Uterus (tissue), 4 donors: Measurements from ENCODE around the gene CACUL1. TPM values are rescaled to one million over a fixed set of nuclear protein-coding genes. Genes with fewer than 3 reads are reported as not detected.

Source experiments
- DNase-seq, 2 donors: peaks; one replicate each; pipeline ENCODE4 v3.0.0-alpha.2; 2019 to 2020
- H3K27ac ChIP-seq, 2 donors: fragments of 200-600 bp; sonication (generic); 1 replicate in 1 of 2; 2 replicates in 1 of 2; pipeline ENCODE4 v1.5.1; 2016 to 2018
- H3K27me3 ChIP-seq, 2 donors: fragments of 200-600 bp; sonication (generic); one replicate each; pipeline ENCODE4 v1.5.1; 2018 to 2019; ENCODE audit warnings: control low read depth in 1 of 2
- H3K36me3 ChIP-seq, 2 donors: fragments of 200-600 bp; sonication (generic); one replicate each; pipeline ENCODE4 v1.5.1; 2019; ENCODE audit warnings: control low read depth in 1 of 2
- H3K4me1 ChIP-seq, 2 donors: fragments of 200-600 bp; sonication (generic); one replicate each; pipeline ENCODE4 v1.5.1; 2018 to 2019; ENCODE audit warnings: control low read depth in 1 of 2
- H3K4me3 ChIP-seq, 2 donors: fragments of 200-600 bp; sonication (generic); 1 replicate in 1 of 2; 2 replicates in 1 of 2; pipeline ENCODE4 v1.5.1; 2018 to 2019; ENCODE audit warnings: mild to moderate bottlenecking in 1 of 2
- H3K9me3 ChIP-seq, 2 donors: fragments of 200-600 bp; sonication (generic); one replicate each; pipeline ENCODE4 v1.5.1; 2019; ENCODE audit warnings: control low read depth in 1 of 2
- POLR2A ChIP-seq, 2 donors: fragments of 450-650 bp; IDR thresholded peaks; one replicate each; pipeline ENCODE4 v1.6.1; 2016; ENCODE audit warnings: antibody characterized with exemption in 2 of 2, mild to moderate bottlenecking in 1 of 2, moderate library complexity in 1 of 2
- intact Hi-C: fragments of 100-400 bp; cut with DNase I; formaldehyde crosslinking; loops from one replicate; pipeline ENCODE4 v1.15.1; 2023; ENCODE audit warnings: low total_unique reads
- total RNA-seq, 4 donors: library from RNA; depleted of rRNA in 3 of 4; stranded (reverse); fragments of >200 nt in 3 of 4; gene quantifications; one replicate each; pipeline versions ENCODE4 v1.1.0 to v1.2.4, GENCODE V29; 2014 to 2023
- TF ChIP-seq, protein P1 (sequence below), 4 experiments: fragments of 200-600 bp in 2 of 4; fragments of 450-650 bp in 2 of 4; sonication (generic) in 2 of 4; IDR thresholded peaks; one replicate each; pipeline ENCODE4 v1.5.1; 2016 to 2019; ENCODE audit warnings: antibody characterized with exemption in 4 of 4, mild to moderate bottlenecking in 2 of 4, moderate library complexity in 1 of 4
- donor health status: DM: yes; HTN: yes; CAD: no.

CACUL1 gene
- total RNA-seq, 4 donors from 2014 or later, result 24.8 to 61.0 (median 29.6) TPM

DNA sequence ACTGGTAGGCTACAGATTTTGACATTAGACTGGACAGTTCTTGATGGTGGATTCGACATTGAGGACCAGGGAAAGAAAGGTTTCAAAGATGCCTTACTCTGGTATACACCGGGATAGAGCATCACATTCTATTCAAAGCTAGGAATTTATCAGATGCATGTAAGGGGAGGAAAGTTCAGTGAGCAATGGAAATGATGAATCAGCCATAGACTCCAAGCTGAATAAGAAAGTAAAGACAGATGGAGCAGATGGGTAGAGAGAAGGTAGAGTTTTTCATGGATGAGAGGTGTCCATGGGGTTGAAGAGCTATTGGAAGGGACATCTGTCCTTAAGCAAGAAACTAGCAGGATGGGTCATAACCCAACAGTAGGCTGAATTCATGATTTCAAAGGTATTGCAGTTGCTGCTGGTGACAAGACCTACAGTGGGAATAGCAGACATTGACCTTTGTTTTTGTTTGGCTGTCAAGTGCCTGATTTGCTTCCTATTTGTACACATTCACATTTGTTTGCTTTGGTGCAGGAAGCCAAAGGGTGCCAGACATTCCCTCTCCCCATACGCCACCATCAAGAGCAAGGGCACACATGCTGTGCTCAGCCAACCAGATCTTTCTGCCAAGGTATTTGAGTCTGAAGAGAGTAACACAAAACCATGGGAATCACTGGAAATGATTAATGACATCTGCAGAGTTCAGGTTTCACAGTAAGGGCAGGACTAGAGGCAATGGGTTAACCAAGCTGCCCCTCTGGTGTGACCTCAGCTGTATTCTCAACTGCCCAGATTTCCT is 8.6 kb upstream of the CACUL1 start:
- no peaks in the 10 kb centered on the region for H3K36me3 ChIP-seq
- no peaks in the 10 kb centered on the region for H3K4me1 ChIP-seq
- no peak overlapping the region for H3K4me3 ChIP-seq
- no peaks in the 10 kb centered on the region for H3K27me3 ChIP-seq
- intact Hi-C loops, result no loop called here
- no peak for DNase-seq
- no peak overlapping the region for H3K27ac ChIP-seq
- H3K9me3 ChIP-seq, result no peaks in the 10 kb centered on the region
- TF ChIP-seq POLR2A (IDR thresholded peaks at IDR 0.05), result no peak
- TF ChIP-seq, protein P1, sequence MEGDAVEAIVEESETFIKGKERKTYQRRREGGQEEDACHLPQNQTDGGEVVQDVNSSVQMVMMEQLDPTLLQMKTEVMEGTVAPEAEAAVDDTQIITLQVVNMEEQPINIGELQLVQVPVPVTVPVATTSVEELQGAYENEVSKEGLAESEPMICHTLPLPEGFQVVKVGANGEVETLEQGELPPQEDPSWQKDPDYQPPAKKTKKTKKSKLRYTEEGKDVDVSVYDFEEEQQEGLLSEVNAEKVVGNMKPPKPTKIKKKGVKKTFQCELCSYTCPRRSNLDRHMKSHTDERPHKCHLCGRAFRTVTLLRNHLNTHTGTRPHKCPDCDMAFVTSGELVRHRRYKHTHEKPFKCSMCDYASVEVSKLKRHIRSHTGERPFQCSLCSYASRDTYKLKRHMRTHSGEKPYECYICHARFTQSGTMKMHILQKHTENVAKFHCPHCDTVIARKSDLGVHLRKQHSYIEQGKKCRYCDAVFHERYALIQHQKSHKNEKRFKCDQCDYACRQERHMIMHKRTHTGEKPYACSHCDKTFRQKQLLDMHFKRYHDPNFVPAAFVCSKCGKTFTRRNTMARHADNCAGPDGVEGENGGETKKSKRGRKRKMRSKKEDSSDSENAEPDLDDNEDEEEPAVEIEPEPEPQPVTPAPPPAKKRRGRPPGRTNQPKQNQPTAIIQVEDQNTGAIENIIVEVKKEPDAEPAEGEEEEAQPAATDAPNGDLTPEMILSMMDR (IDR thresholded peaks at IDR 0.05), result no peak

DNA sequence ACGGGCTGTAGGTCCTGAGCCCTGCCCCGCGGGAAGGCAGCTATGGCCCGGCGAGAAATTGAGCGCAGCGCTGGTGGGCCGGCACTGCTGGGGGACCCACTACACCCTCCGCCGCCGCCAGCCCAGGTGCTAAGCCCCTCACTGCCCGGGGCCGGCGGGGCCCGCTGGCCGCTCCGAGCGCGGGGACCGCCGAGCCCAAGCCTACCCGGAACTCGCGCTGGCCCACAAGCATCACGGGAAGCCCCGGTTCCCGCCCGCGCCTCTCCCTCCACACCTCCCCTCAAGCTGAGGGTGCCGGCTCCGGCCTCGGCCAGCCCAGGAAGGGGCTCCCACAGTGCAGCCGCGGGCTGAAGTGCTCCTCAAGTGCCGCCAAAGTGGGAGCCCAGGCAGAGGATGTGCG is 5.5 kb upstream of the CACUL1 start:
- Histone ChIP-seq H3K27me3 (no peaks in the 10 kb centered on the region), H3K4me1 (no peaks in the 10 kb centered on the region), H3K9me3 (no peaks in the 10 kb centered on the region), H3K4me3 (no peak overlapping the region), H3K27ac (no peak overlapping the region), H3K36me3 (no peaks in the 10 kb centered on the region)
- TF ChIP-seq, protein P1 (IDR thresholded peaks at IDR 0.05), result no peak
- no peak for TF ChIP-seq POLR2A (IDR thresholded peaks at IDR 0.05)
- intact Hi-C loops, result no loop called here
- DNase-seq, result no peak

DNA sequence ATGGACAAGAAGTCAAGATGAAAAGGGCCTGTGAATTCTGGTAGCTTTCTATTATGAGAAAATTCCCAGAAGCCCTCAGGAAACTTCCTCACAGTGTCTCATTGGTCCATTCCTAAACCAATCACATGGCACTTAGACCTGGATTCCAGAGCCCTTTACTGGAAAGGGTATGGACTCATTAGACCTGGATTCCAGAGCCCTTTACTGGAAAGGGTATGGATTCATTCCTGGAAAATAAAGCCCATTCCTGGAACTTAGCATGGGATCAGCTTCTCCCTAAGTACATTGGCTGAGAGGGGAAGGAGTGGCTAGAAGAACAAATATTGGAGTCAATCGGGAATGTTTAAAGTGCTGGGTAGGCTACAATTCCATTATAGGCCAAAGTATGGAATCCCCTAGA is 3.7 kb upstream of the CACUL1 start:
- H3K27me3 ChIP-seq, result no peaks in the 10 kb centered on the region
- no peaks in the 10 kb centered on the region for H3K4me1 ChIP-seq
- no peak overlapping the region for H3K27ac ChIP-seq
- DNase-seq, result no peak
- no peaks in the 10 kb centered on the region for H3K36me3 ChIP-seq
- no peak for TF ChIP-seq POLR2A (IDR thresholded peaks at IDR 0.05)
- TF ChIP-seq, protein P1 (IDR thresholded peaks at IDR 0.05), result no peak
- H3K9me3 ChIP-seq, result no peaks in the 10 kb centered on the region
- H3K4me3 ChIP-seq, result no peak overlapping the region
- intact Hi-C loops, result no loop called here

DNA sequence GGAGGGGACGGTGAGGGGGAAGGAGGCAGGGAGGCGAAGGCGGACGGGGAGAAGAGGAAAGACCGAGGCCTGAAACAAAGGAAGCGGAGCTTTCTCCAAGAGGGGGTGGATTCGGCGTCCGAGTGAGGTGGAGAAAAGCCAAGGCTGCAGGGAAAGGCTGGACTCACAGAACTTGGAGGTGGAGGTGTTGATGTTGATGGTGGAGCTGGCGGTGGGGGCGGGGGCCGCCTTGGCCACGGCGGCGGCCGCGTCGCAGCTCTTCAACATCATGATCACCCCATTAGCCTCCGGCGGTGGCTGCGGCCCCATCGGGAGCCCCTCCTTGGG is 578 bp downstream of the CACUL1 start:
- intact Hi-C loops, result no loop called here
- Histone ChIP-seq H3K27me3 (no peaks in the 10 kb centered on the region), H3K27ac (peak overlapping the region; percentile 82 to 93), H3K4me3 (peak overlapping the region; percentile 82 to 97), H3K4me1 (no peaks in the 10 kb centered on the region), H3K36me3 (no peaks in the 10 kb centered on the region), H3K9me3 (no peaks in the 10 kb centered on the region)
- TF ChIP-seq, protein P1 (IDR thresholded peaks at IDR 0.05), result no peak
- no peak for TF ChIP-seq POLR2A (IDR thresholded peaks at IDR 0.05)
- DNase-seq, result peak in 1 of 2 donors; percentile 38

DNA sequence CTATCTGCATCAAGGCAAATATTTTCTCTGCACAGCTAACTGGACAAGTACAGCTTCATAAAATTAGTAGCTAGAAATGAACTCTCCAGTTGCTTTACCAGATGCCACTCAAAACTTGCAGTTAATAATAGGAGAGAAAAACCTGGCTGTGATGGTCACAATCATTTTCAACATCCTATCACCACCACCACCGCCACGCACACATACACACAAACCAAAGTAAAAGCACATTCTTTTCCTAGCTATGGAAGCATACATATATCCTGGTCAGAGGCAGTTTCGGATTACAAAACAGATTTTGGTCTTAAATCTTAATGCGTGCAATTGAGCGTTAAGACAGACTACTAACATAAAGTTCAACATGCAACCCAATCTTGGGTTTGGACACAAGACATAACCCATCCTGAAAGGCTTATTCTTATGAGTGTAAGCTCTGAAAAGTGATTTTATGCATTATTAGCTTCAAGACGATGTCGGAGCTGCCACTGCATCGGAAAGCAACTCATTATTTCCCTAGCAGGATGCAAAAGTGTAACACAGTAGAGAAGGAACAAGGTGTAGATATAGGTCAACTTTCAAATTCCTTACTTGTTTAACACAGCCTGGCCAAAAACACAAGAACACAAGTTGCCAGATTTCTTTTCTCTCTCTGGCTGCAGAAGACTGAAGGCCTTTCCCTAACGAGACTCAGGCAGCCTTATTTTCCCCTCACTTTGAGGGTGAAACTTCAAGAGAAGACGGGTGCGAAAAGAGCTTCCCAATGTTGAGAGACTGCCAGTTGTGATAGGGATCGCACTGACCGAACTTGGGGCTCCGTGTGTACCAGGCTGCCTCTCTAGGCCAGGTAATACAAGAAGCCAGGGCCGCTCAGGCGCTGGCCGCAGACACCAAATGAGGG is 1.2 kb downstream of the CACUL1 start:
- H3K4me1 ChIP-seq, result no peaks in the 10 kb centered on the region
- H3K27ac ChIP-seq, result peak overlapping the region; percentile 82 to 93
- intact Hi-C loops, result no loop called here
- no peaks in the 10 kb centered on the region for H3K36me3 ChIP-seq
- H3K27me3 ChIP-seq, result no peaks in the 10 kb centered on the region
- TF ChIP-seq, protein P1 (IDR thresholded peaks at IDR 0.05), result no peak
- TF ChIP-seq POLR2A (IDR thresholded peaks at IDR 0.05), result no peak
- DNase-seq, result no peak
- H3K9me3 ChIP-seq, result no peaks in the 10 kb centered on the region
- H3K4me3 ChIP-seq, result peak overlapping the region; percentile 82 to 97
